H9 (cell line): Measurements from ENCODE around the gene MON2. TPM values are rescaled to one million over a fixed set of nuclear protein-coding genes. Genes with fewer than 3 reads are reported as not detected.

Experiments
- DNase-seq: peaks from one replicate; pipeline ENCODE4 v3.0.0-alpha.2; 2017
- H2AFZ ChIP-seq: one replicate; pipeline ENCODE4 v1.6.1; 2013; ENCODE audit warnings: mild to moderate bottlenecking, low read length, control low read depth, moderate library complexity
- H2AK5ac ChIP-seq: 2 replicates; pipeline ENCODE4 v1.6.1; 2013; ENCODE audit warnings: low read length, control low read depth, mixed read lengths; ENCODE audit not compliant: insufficient read length
- H2BK120ac ChIP-seq: one replicate; pipeline ENCODE4 v1.6.1; 2013; ENCODE audit warnings: low read depth, mild to moderate bottlenecking, low read length, control low read depth, inconsistent platforms; ENCODE audit not compliant: poor library complexity, severe bottlenecking
- H2BK12ac ChIP-seq: 2 replicates; pipeline ENCODE4 v1.6.1; 2013; ENCODE audit warnings: low read length, control low read depth, mixed read lengths, low read depth; ENCODE audit not compliant: insufficient read length
- H2BK15ac ChIP-seq: 2 replicates; pipeline ENCODE4 v1.6.1; 2013; ENCODE audit warnings: low read depth, low read length, control low read depth
- H2BK20ac ChIP-seq: one replicate; pipeline ENCODE4 v1.6.1; 2013; ENCODE audit warnings: low read depth, mild to moderate bottlenecking, low read length, control low read depth, inconsistent platforms; ENCODE audit not compliant: poor library complexity, severe bottlenecking
- H2BK5ac ChIP-seq: 2 replicates; pipeline ENCODE4 v1.6.1; 2013; ENCODE audit warnings: low read length, control low read depth, mixed read lengths; ENCODE audit not compliant: insufficient read length
- H3K14ac ChIP-seq: 2 replicates; pipeline ENCODE4 v1.6.1; 2013; ENCODE audit warnings: low read length, control low read depth; ENCODE audit not compliant: insufficient read depth
- H3K18ac ChIP-seq: 2 replicates; pipeline ENCODE4 v1.6.1; 2013; ENCODE audit warnings: low read depth, mild to moderate bottlenecking, mixed read lengths, low read length, control low read depth; ENCODE audit not compliant: insufficient read length
- H3K23ac ChIP-seq: 2 replicates; pipeline ENCODE4 v1.6.1; 2013; ENCODE audit warnings: low read length, control low read depth, mixed read lengths, low read depth; ENCODE audit not compliant: insufficient read length
- H3K23me2 ChIP-seq: 2 replicates; pipeline ENCODE4 v1.6.1; 2013; ENCODE audit warnings: low read depth, mild to moderate bottlenecking, mixed read lengths, low read length, control low read depth; ENCODE audit not compliant: insufficient read length, poor library complexity, severe bottlenecking
- H3K27ac ChIP-seq: 2 replicates; pipeline ENCODE4 v1.5.1; 2013; ENCODE audit warnings: low read length, control low read depth, mixed read lengths, low read depth; ENCODE audit not compliant: insufficient read length
- H3K27me3 ChIP-seq: 2 replicates; pipeline ENCODE4 v1.6.1; 2013; ENCODE audit warnings: low read length, control low read depth, inconsistent platforms; ENCODE audit not compliant: insufficient read depth
- H3K4ac ChIP-seq: 2 replicates; pipeline ENCODE4 v1.6.1; 2013; ENCODE audit warnings: low read depth, mild to moderate bottlenecking, control low read depth, inconsistent platforms, low read length, moderate library complexity
- H3K4me1 ChIP-seq: 2 replicates; pipeline ENCODE4 v1.6.1; 2013; ENCODE audit warnings: low read length, control low read depth, inconsistent platforms; ENCODE audit not compliant: insufficient read depth
- H3K4me2 ChIP-seq: 2 replicates; pipeline ENCODE4 v1.6.1; 2013; ENCODE audit warnings: low read length, control low read depth, mixed read lengths; ENCODE audit not compliant: insufficient read length, insufficient read depth
- H3K56ac ChIP-seq: 2 replicates; pipeline ENCODE4 v1.6.1; 2013; ENCODE audit warnings: low read depth, mild to moderate bottlenecking, mixed read lengths, low read length, control low read depth; ENCODE audit not compliant: insufficient read length
- H3K79me1 ChIP-seq: 2 replicates; pipeline ENCODE4 v1.6.1; 2013; ENCODE audit warnings: low read depth, mild to moderate bottlenecking, moderate library complexity, low read length, control low read depth, inconsistent platforms; ENCODE audit not compliant: insufficient read depth, poor library complexity, severe bottlenecking
- H3K79me2 ChIP-seq: 2 replicates; pipeline ENCODE4 v1.6.1; 2013; ENCODE audit warnings: low read length, control low read depth, inconsistent platforms; ENCODE audit not compliant: insufficient read depth
- H3K9ac ChIP-seq: 2 replicates; pipeline ENCODE4 v1.6.1; 2013; ENCODE audit warnings: low read length, control low read depth, mixed read lengths; ENCODE audit not compliant: insufficient read length; ENCODE audit errors: extremely low read depth
- H3K9me3 ChIP-seq: one replicate; pipeline ENCODE4 v1.6.1; 2013; ENCODE audit warnings: low read depth, low read length, inconsistent platforms; ENCODE audit not compliant: control insufficient read depth
- H3T11ph ChIP-seq: one replicate; pipeline ENCODE4 v1.6.1; 2013; ENCODE audit warnings: mild to moderate bottlenecking, low read length, control low read depth, inconsistent platforms
- H4K20me1 ChIP-seq: one replicate; pipeline ENCODE4 v1.6.1; 2013; ENCODE audit not compliant: control insufficient read depth, insufficient read length, insufficient read depth
- H4K5ac ChIP-seq: 2 replicates; pipeline ENCODE4 v1.6.1; 2013; ENCODE audit warnings: low read depth, mild to moderate bottlenecking, mixed read lengths, low read length, control low read depth; ENCODE audit not compliant: insufficient read length
- H4K8ac ChIP-seq: replicated peaks from 2 replicates; pipeline ENCODE4 v1.6.1; 2013; ENCODE audit warnings: low read length, control low read depth, mixed read lengths, low read depth; ENCODE audit not compliant: insufficient read length
- H4K91ac ChIP-seq: 2 replicates; pipeline ENCODE4 v1.6.1; 2013; ENCODE audit warnings: low read depth, mild to moderate bottlenecking, moderate library complexity, mixed read lengths, low read length, control low read depth; ENCODE audit not compliant: insufficient read length
- H3K27ac Mint-ChIP-seq, 3 experiments: 2 replicates in 2 of 3; 3 replicates in 1 of 3; pipeline ENCODE4 v1.8.0; 2020 to 2021; ENCODE audit warnings: mixed read lengths in 3 of 3, mild to moderate bottlenecking in 1 of 3, moderate library complexity in 1 of 3
- H3K27me3 Mint-ChIP-seq: 2 replicates; pipeline ENCODE4 v1.8.0; 2021; ENCODE audit warnings: low read depth, mild to moderate bottlenecking, moderate library complexity, mixed read lengths
- H3K36me3 Mint-ChIP-seq, 3 experiments: 2 replicates in 2 of 3; 3 replicates in 1 of 3; pipeline ENCODE4 v1.8.0; 2020 to 2021; ENCODE audit warnings: low read depth in 3 of 3, mixed read lengths in 3 of 3; ENCODE audit not compliant: insufficient read depth in 1 of 3
- H3K4me1 Mint-ChIP-seq, 2 experiments: 2 replicates each; pipeline ENCODE4 v1.8.0; 2020; ENCODE audit warnings: mixed read lengths in 2 of 2
- H3K4me3 Mint-ChIP-seq, 2 experiments: 2 replicates in 1 of 2; 3 replicates in 1 of 2; pipeline ENCODE4 v1.8.0; 2020 to 2021; ENCODE audit warnings: mild to moderate bottlenecking in 2 of 2, mixed read lengths in 2 of 2, moderate library complexity in 1 of 2
- H3K9me3 Mint-ChIP-seq, 2 experiments: 2 replicates in 1 of 2; 3 replicates in 1 of 2; pipeline ENCODE4 v1.8.0; 2020; ENCODE audit warnings: mild to moderate bottlenecking in 2 of 2, mixed read lengths in 2 of 2, moderate library complexity in 1 of 2
- WGBS: extraction: QIAGEN DNeasy Blood & Tissue Kit; methylation state at CpG from one replicate; pipeline ENCODE4 v1.1.7; 2013; ENCODE audit warnings: missing lambda C conversion rate, low lambda C conversion rate, mixed read lengths; ENCODE audit not compliant: insufficient read length; ENCODE audit errors: extremely low coverage; 5-methylcytosine and 5-hydroxymethylcytosine counted together
- total RNA-seq: library from RNA; stranded (reverse); gene quantifications from 2 replicates; pipeline ENCODE4 v1.2.1, GENCODE V29; 2021
- TF ChIP-seq, protein P1 (sequence below): fragments of 200-600 bp; sonication (generic); conservative IDR thresholded peaks from 3 replicates; pipeline ENCODE4 v1.8.0; 2021; ENCODE audit warnings: antibody characterized with exemption, mild to moderate bottlenecking

The MON2 gene
- total RNA-seq, 1 experiment from 2014 or later: 21.9 TPM

DNA sequence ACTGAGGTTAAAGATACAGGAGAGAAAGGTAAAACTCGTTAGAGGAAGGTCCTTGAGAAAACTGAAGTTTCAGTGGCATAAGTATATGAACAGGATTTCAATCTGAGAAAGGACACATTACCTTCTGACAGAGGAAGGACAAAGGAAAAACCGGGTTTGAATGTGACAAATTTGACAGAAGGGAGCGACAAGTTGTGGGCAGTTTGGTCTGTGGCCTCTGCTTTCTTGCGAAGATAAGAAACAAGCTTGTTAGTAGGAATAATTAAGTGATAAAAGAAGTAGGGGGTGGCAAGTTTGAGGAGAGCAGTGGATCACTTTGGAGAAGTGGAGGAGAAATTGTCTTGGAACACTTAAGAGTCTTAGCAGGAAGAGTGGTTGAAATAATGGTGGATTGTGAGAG is 5.1 kb downstream of the MON2 start:
- no peaks in the 10 kb centered on the region for H3K27me3 Mint-ChIP-seq
- peaks cover 4% of the 10 kb centered on the region for H3K23me2 ChIP-seq
- DNase-seq: no peak
- no peak overlapping the region for H3K9ac ChIP-seq
- H4K8ac ChIP-seq: no peak overlapping the region
- no peak overlapping the region for H3T11ph ChIP-seq
- TF ChIP-seq, protein P1, sequence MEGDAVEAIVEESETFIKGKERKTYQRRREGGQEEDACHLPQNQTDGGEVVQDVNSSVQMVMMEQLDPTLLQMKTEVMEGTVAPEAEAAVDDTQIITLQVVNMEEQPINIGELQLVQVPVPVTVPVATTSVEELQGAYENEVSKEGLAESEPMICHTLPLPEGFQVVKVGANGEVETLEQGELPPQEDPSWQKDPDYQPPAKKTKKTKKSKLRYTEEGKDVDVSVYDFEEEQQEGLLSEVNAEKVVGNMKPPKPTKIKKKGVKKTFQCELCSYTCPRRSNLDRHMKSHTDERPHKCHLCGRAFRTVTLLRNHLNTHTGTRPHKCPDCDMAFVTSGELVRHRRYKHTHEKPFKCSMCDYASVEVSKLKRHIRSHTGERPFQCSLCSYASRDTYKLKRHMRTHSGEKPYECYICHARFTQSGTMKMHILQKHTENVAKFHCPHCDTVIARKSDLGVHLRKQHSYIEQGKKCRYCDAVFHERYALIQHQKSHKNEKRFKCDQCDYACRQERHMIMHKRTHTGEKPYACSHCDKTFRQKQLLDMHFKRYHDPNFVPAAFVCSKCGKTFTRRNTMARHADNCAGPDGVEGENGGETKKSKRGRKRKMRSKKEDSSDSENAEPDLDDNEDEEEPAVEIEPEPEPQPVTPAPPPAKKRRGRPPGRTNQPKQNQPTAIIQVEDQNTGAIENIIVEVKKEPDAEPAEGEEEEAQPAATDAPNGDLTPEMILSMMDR: no peak
- H3K4ac ChIP-seq: no peak overlapping the region
- no peak overlapping the region for H2BK12ac ChIP-seq
- no peak overlapping the region for H2BK20ac ChIP-seq
- H4K5ac ChIP-seq: no peak overlapping the region
- no peaks in the 10 kb centered on the region for H3K9me3 ChIP-seq
- H3K79me1 ChIP-seq: peaks cover 6% of the 10 kb centered on the region
- H3K18ac ChIP-seq: no peak overlapping the region
- no CpG with 5 or more reads among the region's 4 CpGs for WGBS
- no peak overlapping the region for H4K91ac ChIP-seq
- H2AFZ ChIP-seq: no peak overlapping the region
- H3K56ac ChIP-seq: no peak overlapping the region
- H3K27ac ChIP-seq: no peak overlapping the region
- no peak overlapping the region for H3K4me2 ChIP-seq
- H3K23ac ChIP-seq: no peak overlapping the region
- H3K27me3 ChIP-seq: no peaks in the 10 kb centered on the region
- peaks cover 4% of the 10 kb centered on the region; the same call in 1 of the 2 replicates for H3K79me2 ChIP-seq
- no peaks in the 10 kb centered on the region for H3K36me3 Mint-ChIP-seq
- H3K4me1 Mint-ChIP-seq: peaks cover 6 to 9% of the 10 kb centered on the region in 2 experiments
- H4K20me1 ChIP-seq: no peaks in the 10 kb centered on the region
- no peak overlapping the region for H2AK5ac ChIP-seq
- no peaks in the 10 kb centered on the region for H3K4me1 ChIP-seq
- H2BK15ac ChIP-seq: no peak overlapping the region
- H3K14ac ChIP-seq: no peak overlapping the region
- H2BK5ac ChIP-seq: no peak overlapping the region
- H3K27ac Mint-ChIP-seq: no peak overlapping the region
- no peak overlapping the region for H3K4me3 Mint-ChIP-seq
- H2BK120ac ChIP-seq: no peak overlapping the region
- no peaks in the 10 kb centered on the region for H3K9me3 Mint-ChIP-seq
